Stimulated activated naive CD8-positive, alpha-beta T cell treated with anti-CD3 and anti-CD28 coated beads, Interleukin-15, amount 100 ng/mL, for 72 hours (primary cell): ENCODE results near the gene COLEC11.
"Not testable (repeated sequence)": the region's sequence is repeated elsewhere in the genome, so short reads cannot be mapped to it uniquely, and the experiment has no call there.

Experiments used
- ATAC-seq: fragments of 150-1000 bp; cut with Tn5 transposase; 2 replicates; pipeline ENCODE4 v1.10.0; 2021; ENCODE audit warnings: mild to moderate bottlenecking, moderate library complexity
- DNase-seq, 2 donors: peaks; one replicate each; pipeline ENCODE4 v3.0.0; 2021 to 2022
- H3K27ac Mint-ChIP-seq, 2 donors: one replicate each; pipeline ENCODE4 v1.8.0; 2022; ENCODE audit warnings: mild to moderate bottlenecking in 2 of 2, mixed read lengths in 2 of 2, moderate library complexity in 2 of 2
- H3K27me3 Mint-ChIP-seq: one replicate; pipeline ENCODE4 v1.8.0; 2022; ENCODE audit warnings: mixed read lengths
- H3K4me1 Mint-ChIP-seq: one replicate; pipeline ENCODE4 v1.8.0; 2022; ENCODE audit warnings: mild to moderate bottlenecking, mixed read lengths
- H3K4me3 Mint-ChIP-seq, 2 donors: one replicate each; pipeline ENCODE4 v1.8.0; 2022; ENCODE audit warnings: mild to moderate bottlenecking in 2 of 2, mixed read lengths in 2 of 2, moderate library complexity in 1 of 2
- H3K9me3 Mint-ChIP-seq, 2 donors: one replicate each; pipeline ENCODE4 v1.8.0; 2022; ENCODE audit warnings: mixed read lengths in 2 of 2

COLEC11 gene

GRCh38 chr2:3635171-3635974 lies 40.5 kb downstream of the COLEC11 start:
- ATAC-seq = no peak
- DNase-seq = no peak
- no peaks in the 10 kb centered on the region for H3K9me3 Mint-ChIP-seq
- no peak overlapping the region for H3K27ac Mint-ChIP-seq
- peaks cover 25% of the 10 kb centered on the region for H3K27me3 Mint-ChIP-seq
- H3K4me1 Mint-ChIP-seq = peaks cover 11% of the 10 kb centered on the region
- no peak overlapping the region for H3K4me3 Mint-ChIP-seq

- ATAC-seq, DNase-seq, H3K4me3 Mint-ChIP-seq, H3K27ac Mint-ChIP-seq, H3K9me3 Mint-ChIP-seq: not testable (repeated sequence)
- peaks cover 11% of the 10 kb centered on the region for H3K4me1 Mint-ChIP-seq
- peaks cover 25% of the 10 kb centered on the region for H3K27me3 Mint-ChIP-seq
These were observed 41.0 kb downstream of the COLEC11 start for GRCh38 chr2:3635975-3636327.

- no peaks in the 10 kb centered on the region for H3K9me3 Mint-ChIP-seq
- peaks cover 11% of the 10 kb centered on the region for H3K4me1 Mint-ChIP-seq
- ATAC-seq (peak; percentile 22), DNase-seq (no peak)
- H3K27me3 Mint-ChIP-seq = peaks cover 25% of the 10 kb centered on the region
- no peak overlapping the region for H3K27ac Mint-ChIP-seq
- H3K4me3 Mint-ChIP-seq = no peak overlapping the region
These were observed 41.8 kb downstream of the COLEC11 start for GRCh38 chr2:3636586-3637310.

GRCh38 chr2:3637311-3637675 lies 42.4 kb downstream of the COLEC11 start:
- ATAC-seq (no peak), DNase-seq (no peak)
- peaks cover 25% of the 10 kb centered on the region for H3K27me3 Mint-ChIP-seq
- H3K4me3 Mint-ChIP-seq = no peak overlapping the region
- H3K9me3 Mint-ChIP-seq = no peaks in the 10 kb centered on the region
- no peak overlapping the region for H3K27ac Mint-ChIP-seq
- H3K4me1 Mint-ChIP-seq = peaks cover 11% of the 10 kb centered on the region

- no peak overlapping the region for H3K27ac Mint-ChIP-seq
- no peak for DNase-seq
- ATAC-seq = peak; percentile 34
- H3K27me3 Mint-ChIP-seq = peaks cover 25% of the 10 kb centered on the region
- H3K4me1 Mint-ChIP-seq = peaks cover 11% of the 10 kb centered on the region
- no peaks in the 10 kb centered on the region for H3K9me3 Mint-ChIP-seq
- no peak overlapping the region for H3K4me3 Mint-ChIP-seq
These were observed 43.0 kb downstream of the COLEC11 start for GRCh38 chr2:3637692-3638455.

- ATAC-seq (peak; percentile 13), DNase-seq (no peak)
- no peak overlapping the region for H3K27ac Mint-ChIP-seq
These were observed 43.5 kb downstream of the COLEC11 start for GRCh38 chr2:3638456-3638810.

GRCh38 chr2:3639015-3639630 lies 44.2 kb downstream of the COLEC11 start:
- Mint-ChIP-seq H3K9me3 (no peaks in the 10 kb centered on the region), H3K27me3 (peaks cover 25% of the 10 kb centered on the region), H3K27ac (no peak overlapping the region), H3K4me1 (peaks cover 11% of the 10 kb centered on the region), H3K4me3 (no peak overlapping the region)
- DNase-seq (no peak), ATAC-seq (no peak)

More at GRCh38 chr2:3638456-3638810, 43.5 kb downstream of the COLEC11 start:
- H3K4me3 Mint-ChIP-seq = no peak overlapping the region
- no peaks in the 10 kb centered on the region for H3K9me3 Mint-ChIP-seq
- peaks cover 25% of the 10 kb centered on the region for H3K27me3 Mint-ChIP-seq
- H3K4me1 Mint-ChIP-seq = peaks cover 11% of the 10 kb centered on the region

GRCh38 chr2:3639653-3640052 lies 44.7 kb downstream of the COLEC11 start:
- DNase-seq (no peak), ATAC-seq (no peak)
- Mint-ChIP-seq H3K27me3 (peaks cover 25% of the 10 kb centered on the region), H3K27ac (no peak overlapping the region), H3K4me3 (no peak overlapping the region), H3K9me3 (no peaks in the 10 kb centered on the region), H3K4me1 (peaks cover 11% of the 10 kb centered on the region)

- ATAC-seq (no peak), DNase-seq (no peak)
- Mint-ChIP-seq H3K27me3 (peaks cover 17% of the 10 kb centered on the region), H3K4me3 (no peak overlapping the region), H3K4me1 (peaks cover 11% of the 10 kb centered on the region), H3K27ac (peak overlapping the region in 1 of 2 donors; percentile 53), H3K9me3 (no peaks in the 10 kb centered on the region)
These were observed 46.3 kb downstream of the COLEC11 start for GRCh38 chr2:3641181-3641580.

- Mint-ChIP-seq H3K4me1 (peaks cover 11% of the 10 kb centered on the region), H3K9me3 (no peaks in the 10 kb centered on the region), H3K27me3 (peaks cover 11% of the 10 kb centered on the region), H3K27ac (no peak overlapping the region), H3K4me3 (no peak overlapping the region)
- ATAC-seq = no peak
- no peak for DNase-seq
These were observed 47.0 kb downstream of the COLEC11 start for GRCh38 chr2:3641841-3642421.

GRCh38 chr2:3642521-3643215 lies 47.8 kb downstream of the COLEC11 start:
- ATAC-seq = no peak
- H3K9me3 Mint-ChIP-seq = no peaks in the 10 kb centered on the region
- peaks cover 3% of the 10 kb centered on the region for H3K27me3 Mint-ChIP-seq
- peaks cover 11% of the 10 kb centered on the region for H3K4me1 Mint-ChIP-seq
- peak overlapping the region in 1 of 2 donors; percentile 92 for H3K27ac Mint-ChIP-seq
- peak in 1 of 2 donors; percentile 6 for DNase-seq
- H3K4me3 Mint-ChIP-seq = no peak overlapping the region

GRCh38 chr2:3643371-3644245 lies 48.7 kb downstream of the COLEC11 start:
- Mint-ChIP-seq H3K27me3 (no peaks in the 10 kb centered on the region), H3K27ac (no peak overlapping the region), H3K9me3 (no peaks in the 10 kb centered on the region), H3K4me3 (no peak overlapping the region), H3K4me1 (peaks cover 7% of the 10 kb centered on the region)
- no peak for DNase-seq
- ATAC-seq = no peak

GRCh38 chr2:3644246-3644525 lies 49.3 kb downstream of the COLEC11 start:
- H3K4me1 Mint-ChIP-seq = peaks cover 1% of the 10 kb centered on the region
- no peaks in the 10 kb centered on the region for H3K27me3 Mint-ChIP-seq
- ATAC-seq (no peak), DNase-seq (no peak)
- H3K4me3 Mint-ChIP-seq = no peak overlapping the region
- peak overlapping the region in 1 of 2 donors; percentile 25 for H3K27ac Mint-ChIP-seq
- H3K9me3 Mint-ChIP-seq = no peaks in the 10 kb centered on the region

GRCh38 chr2:3644891-3645605 lies 50.1 kb downstream of the COLEC11 start:
- DNase-seq (no peak), ATAC-seq (no peak)
- Mint-ChIP-seq H3K27ac (no peak overlapping the region), H3K9me3 (no peaks in the 10 kb centered on the region), H3K4me1 (no peaks in the 10 kb centered on the region), H3K4me3 (no peak overlapping the region), H3K27me3 (no peaks in the 10 kb centered on the region)
